ENCODE data around the gene SNED1.

Gene SNED1

DNA sequence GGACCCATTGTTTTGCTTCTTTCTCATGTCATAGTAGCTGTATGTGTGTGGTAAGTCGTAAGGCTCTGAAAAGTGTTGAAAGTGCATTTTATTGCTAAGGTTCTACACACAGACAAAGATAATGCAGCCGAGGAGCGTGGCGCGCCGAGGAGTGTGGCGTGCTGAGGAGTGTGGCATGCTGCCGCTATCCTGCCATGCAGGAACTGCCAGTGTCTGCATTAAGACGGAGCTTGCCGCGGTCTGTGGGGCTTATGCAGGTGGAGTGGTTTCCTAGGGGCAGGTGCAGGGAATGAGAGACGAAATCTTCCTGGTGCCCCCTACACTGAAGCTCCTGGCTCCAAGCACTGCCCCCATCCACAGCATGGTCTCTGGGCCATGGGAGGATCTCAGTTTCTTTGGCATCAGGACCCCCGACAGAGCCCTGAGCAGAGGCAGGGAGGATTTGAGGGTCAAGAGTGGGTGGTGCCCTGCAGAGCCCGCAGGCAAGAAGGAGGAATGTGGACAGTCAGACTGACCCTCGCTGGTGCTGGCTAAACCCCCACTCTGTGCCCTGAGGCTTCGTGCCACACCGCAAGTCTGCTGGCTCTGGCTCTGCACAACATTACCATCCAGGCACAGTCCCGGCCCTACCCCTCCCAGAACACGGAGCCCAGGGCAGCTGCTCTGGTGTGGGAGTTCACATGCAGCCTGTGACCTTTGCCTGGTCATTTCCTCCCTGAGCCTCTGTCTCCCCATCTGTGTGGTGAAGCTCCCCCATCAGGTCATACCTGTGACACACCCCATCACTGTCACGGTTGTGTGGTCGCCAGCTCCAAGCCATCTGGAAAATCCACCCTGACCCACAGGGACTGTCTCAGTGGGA is 3.2 kb downstream of the SNED1 start:
- no peak for DNase-seq (ENCODE audit: extremely low spot score)
- POLR2A ChIA-PET, result no interaction called here
- CTCF ChIA-PET, result interaction anchor here (1.7 kb wide), 1 partner anchor 14 kb away, joined by 4 read pairs; no protein-coding TSS in a partner anchor
- TF ChIP-seq, protein P1, sequence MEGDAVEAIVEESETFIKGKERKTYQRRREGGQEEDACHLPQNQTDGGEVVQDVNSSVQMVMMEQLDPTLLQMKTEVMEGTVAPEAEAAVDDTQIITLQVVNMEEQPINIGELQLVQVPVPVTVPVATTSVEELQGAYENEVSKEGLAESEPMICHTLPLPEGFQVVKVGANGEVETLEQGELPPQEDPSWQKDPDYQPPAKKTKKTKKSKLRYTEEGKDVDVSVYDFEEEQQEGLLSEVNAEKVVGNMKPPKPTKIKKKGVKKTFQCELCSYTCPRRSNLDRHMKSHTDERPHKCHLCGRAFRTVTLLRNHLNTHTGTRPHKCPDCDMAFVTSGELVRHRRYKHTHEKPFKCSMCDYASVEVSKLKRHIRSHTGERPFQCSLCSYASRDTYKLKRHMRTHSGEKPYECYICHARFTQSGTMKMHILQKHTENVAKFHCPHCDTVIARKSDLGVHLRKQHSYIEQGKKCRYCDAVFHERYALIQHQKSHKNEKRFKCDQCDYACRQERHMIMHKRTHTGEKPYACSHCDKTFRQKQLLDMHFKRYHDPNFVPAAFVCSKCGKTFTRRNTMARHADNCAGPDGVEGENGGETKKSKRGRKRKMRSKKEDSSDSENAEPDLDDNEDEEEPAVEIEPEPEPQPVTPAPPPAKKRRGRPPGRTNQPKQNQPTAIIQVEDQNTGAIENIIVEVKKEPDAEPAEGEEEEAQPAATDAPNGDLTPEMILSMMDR (IDR thresholded peaks at IDR 0.05; ENCODE audit: control extremely low read depth, extremely low read depth, low read depth, missing control alignments), result no peak

DNA sequence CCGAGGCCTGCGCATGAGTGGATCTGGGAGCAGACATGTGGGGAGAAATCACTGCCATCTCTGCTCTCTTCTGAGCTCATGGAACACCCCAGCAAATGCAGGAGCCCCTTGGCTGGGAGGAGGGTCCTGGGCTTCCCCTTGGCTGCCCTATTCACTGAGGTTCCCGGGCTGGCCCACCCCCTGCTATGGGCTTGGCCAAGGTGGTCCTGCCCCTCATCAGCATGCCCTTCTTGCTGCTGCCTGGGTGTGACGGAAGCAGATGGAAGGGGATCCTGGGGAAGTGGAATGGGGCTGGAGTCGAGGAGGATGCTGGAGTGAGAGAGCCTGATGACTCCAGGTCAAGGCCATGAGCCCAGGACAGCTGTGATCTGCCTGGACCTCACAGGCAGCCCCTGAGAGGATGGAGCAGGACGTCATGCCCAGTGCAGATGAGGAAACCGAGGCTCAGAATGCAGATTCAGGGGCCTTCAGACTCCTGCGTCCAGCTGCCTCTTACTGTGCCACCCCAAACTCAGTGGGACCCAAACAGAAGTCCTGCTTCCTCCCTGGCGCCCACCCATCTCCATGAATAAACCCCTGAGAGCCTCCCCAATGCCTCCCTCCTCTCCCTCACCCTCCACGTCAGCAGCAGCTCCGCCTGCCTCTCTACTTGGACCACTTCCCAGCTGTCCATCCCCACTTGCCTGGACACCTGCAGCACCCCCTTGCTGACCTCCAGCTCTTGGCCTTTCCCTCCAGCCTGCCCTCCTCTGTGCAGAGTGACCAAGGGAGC is 4.0 kb downstream of the SNED1 start:
- TF ChIP-seq, protein P1 (IDR thresholded peaks at IDR 0.05; ENCODE audit: control extremely low read depth, extremely low read depth, low read depth, missing control alignments), result no peak
- CTCF ChIA-PET, result interaction anchor here (1.7 kb wide), 1 partner anchor 14 kb away, joined by 4 read pairs; no protein-coding TSS in a partner anchor
- DNase-seq (ENCODE audit: extremely low spot score), result no peak
- POLR2A ChIA-PET, result interaction anchor here (0.5 kb wide), 1 partner anchor 178 kb away, joined by 3 read pairs; no protein-coding TSS in a partner anchor

DNA sequence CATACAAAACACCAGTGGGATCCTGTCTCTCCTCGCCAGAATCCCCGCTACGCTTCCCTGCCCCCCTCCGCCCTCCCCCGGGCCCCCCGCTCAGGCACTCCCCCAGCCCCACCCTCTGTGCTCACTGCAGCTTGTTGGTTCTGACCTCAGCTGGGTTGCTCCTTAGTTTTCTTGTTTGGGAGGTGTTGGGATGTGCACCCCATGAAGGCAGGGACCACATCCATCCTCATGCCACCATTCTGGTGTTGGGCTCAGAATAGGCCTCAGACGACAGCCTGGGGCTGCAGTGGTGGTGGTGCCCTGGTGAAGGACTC is 4.6 kb downstream of the SNED1 start:
- CTCF ChIA-PET, result no interaction called here
- POLR2A ChIA-PET, result interaction anchor here (0.5 kb wide), 1 partner anchor 177 kb away, joined by 3 read pairs; no protein-coding TSS in a partner anchor

DNA sequence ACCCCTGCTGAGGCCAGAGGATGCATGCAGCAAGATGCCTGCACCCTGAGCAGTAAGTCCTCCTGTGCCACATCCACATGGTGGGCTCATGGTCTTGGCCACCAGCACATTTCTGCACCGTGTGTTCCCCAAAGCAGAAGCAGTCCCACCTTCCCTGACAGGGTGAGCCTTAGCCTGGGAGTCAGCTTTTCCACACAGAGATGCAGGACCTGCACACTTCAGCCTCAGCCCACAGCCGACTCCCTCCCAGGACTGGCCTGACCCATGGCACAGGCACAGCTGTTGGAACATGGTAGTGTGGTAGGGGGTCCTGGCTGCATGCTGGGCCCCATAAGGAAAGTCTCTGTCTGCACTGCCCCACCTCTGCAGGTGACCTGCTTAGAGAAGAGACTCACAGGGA is 5.0 kb downstream of the SNED1 start:
- POLR2A ChIA-PET, result no interaction called here
- no peak for DNase-seq (ENCODE audit: extremely low spot score)
- CTCF ChIA-PET, result no interaction called here
- TF ChIP-seq, protein P1 (IDR thresholded peaks at IDR 0.05; ENCODE audit: control extremely low read depth, extremely low read depth, low read depth, missing control alignments), result no peak

More for the DNA sequence above, 4.6 kb downstream of the SNED1 start:
- DNase-seq (ENCODE audit: extremely low spot score), result no peak
- TF ChIP-seq, protein P1 (IDR thresholded peaks at IDR 0.05; ENCODE audit: control extremely low read depth, extremely low read depth, low read depth, missing control alignments), result no peak

DNA sequence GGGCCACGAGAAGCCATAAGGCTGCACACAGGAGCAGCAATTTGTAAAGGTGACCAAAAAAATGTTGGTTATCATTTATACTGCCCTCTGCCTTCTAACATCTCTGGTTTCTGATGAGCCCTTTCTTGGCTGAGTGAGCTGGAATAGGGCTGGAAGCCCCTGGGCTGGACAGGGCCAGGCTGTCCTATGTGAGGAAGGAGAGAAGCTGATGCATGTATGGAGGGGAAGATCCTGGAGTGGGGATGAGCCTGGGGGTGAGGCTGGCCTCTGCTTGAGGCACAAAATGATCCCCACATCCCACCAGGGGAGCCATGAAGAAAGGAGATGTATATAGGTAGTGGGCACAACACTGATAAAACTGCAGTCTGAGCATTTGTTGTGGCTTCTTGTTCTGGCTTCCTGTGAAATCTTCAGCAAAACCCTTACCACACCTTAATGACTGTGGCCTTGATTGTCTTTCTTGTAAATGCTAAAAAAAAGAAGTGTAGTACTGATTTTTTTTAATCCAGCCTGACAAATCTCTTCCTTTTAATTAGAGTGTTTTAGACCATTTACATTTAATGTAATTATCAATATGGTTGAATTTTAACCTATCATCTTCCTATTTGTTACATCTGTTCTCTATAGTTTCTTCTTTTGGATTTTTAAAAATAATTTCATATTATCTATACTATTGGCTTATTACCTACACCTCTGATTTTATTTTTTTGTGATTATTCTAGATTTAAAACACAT is 5.6 kb downstream of the SNED1 start:
- CTCF ChIA-PET, result no interaction called here
- TF ChIP-seq, protein P1 (IDR thresholded peaks at IDR 0.05; ENCODE audit: control extremely low read depth, extremely low read depth, low read depth, missing control alignments), result no peak
- DNase-seq (ENCODE audit: extremely low spot score), result no peak
- POLR2A ChIA-PET, result no interaction called here

DNA sequence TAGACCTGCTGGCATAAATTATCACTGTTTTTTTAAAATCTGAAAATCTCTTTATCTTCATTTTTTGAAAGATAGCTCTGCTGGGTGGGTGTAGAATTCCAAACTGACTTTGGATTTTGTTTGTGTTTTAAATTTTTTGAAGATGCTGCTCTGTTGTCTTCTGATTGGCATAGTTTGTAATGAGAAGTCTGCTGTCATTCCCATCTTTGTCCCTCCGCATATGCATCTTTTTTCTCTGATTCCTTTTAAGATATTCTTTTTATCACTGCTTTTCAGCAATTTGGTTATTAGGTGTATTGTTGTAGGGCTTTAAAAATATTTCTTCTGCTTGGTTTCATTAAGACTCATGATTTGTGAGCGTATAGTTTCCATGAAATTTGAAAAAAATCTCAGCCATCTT is 7.2 kb downstream of the SNED1 start:
- ChIA-PET CTCF (interaction anchor here (1.1 to 1.3 kb wide), 2 partner anchors 18 to 21 kb away, joined by 3 read pairs; no protein-coding TSS in a partner anchor), POLR2A (no interaction called here)
- DNase-seq (ENCODE audit: extremely low spot score), result no peak
- TF ChIP-seq, protein P1 (IDR thresholded peaks at IDR 0.05; ENCODE audit: control extremely low read depth, extremely low read depth, low read depth, missing control alignments), result no peak
